ENCODE measurements around the gene C2orf72. TPM values are rescaled to one million over a fixed set of nuclear protein-coding genes. Genes with fewer than 3 reads are reported as not detected.

The C2orf72 gene
- total and polyA plus RNA-seq, 4 donors: 33.2 to 141 (median 84.9) TPM

- Histone ChIP-seq H3K27ac (ENCODE audit: low read depth in 1 of 2, low read length in 2 of 2) (peak overlapping the region; percentile 63 to 86), H3K4me1 (ENCODE audit: control insufficient read depth in 4 of 4, insufficient read depth in 4 of 4, low read length in 3 of 4) (peaks cover 22 to 77% (median 72%) of the 10 kb centered on the region in 4 donors), H3K36me3 (ENCODE audit: control insufficient read depth in 4 of 4, insufficient read depth in 3 of 4, low read depth in 1 of 4, low read length in 3 of 4) (peaks cover 0 to 7% (median 5%) of the 10 kb centered on the region in 4 donors), H3K9me3 (ENCODE audit: control insufficient read depth in 4 of 4, low read length in 3 of 4) (no peaks in the 10 kb centered on the region), H3K9ac (ENCODE audit: low read depth in 1 of 2, low read length in 2 of 2) (peak overlapping the region; percentile 13 to 21), H3K4me3 (ENCODE audit: low read depth in 1 of 3, low read length in 3 of 3) (peak overlapping the region in 2 of 3 donors; percentile 2 to 19), H3K27me3 (ENCODE audit: control insufficient read depth in 4 of 4, insufficient read depth in 4 of 4, low read length in 3 of 4) (no peaks in the 10 kb centered on the region)
- DNase-seq (ENCODE audit: low spot score): no peak
- TF ChIP-seq FOXA1 (IDR thresholded peaks at IDR 0.05) (no peak), RAD21 (IDR thresholded peaks at IDR 0.05) (no peak), JUND (IDR thresholded peaks at IDR 0.05) (no peak)
- TF ChIP-seq, protein P1, sequence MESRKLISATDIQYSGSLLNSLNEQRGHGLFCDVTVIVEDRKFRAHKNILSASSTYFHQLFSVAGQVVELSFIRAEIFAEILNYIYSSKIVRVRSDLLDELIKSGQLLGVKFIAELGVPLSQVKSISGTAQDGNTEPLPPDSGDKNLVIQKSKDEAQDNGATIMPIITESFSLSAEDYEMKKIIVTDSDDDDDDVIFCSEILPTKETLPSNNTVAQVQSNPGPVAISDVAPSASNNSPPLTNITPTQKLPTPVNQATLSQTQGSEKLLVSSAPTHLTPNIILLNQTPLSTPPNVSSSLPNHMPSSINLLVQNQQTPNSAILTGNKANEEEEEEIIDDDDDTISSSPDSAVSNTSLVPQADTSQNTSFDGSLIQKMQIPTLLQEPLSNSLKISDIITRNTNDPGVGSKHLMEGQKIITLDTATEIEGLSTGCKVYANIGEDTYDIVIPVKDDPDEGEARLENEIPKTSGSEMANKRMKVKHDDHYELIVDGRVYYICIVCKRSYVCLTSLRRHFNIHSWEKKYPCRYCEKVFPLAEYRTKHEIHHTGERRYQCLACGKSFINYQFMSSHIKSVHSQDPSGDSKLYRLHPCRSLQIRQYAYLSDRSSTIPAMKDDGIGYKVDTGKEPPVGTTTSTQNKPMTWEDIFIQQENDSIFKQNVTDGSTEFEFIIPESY (IDR thresholded peaks at IDR 0.05): no peak
- TF ChIP-seq, protein P2, sequence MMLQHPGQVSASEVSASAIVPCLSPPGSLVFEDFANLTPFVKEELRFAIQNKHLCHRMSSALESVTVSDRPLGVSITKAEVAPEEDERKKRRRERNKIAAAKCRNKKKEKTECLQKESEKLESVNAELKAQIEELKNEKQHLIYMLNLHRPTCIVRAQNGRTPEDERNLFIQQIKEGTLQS (IDR thresholded peaks at IDR 0.05): no peak
- 61% methylated on average over 12 of the region's 12 CpGs for WGBS
Observed at GRCh38 chr2:231049286-231050017, 12.1 kb downstream of the C2orf72 start.

GRCh38 chr2:231050018-231050901, 12.9 kb downstream of the C2orf72 start:
- Histone ChIP-seq H3K4me1 (ENCODE audit: control insufficient read depth in 4 of 4, insufficient read depth in 4 of 4, low read length in 3 of 4) (peaks cover 22 to 79% (median 72%) of the 10 kb centered on the region in 4 donors), H3K9ac (ENCODE audit: low read depth in 1 of 2, low read length in 2 of 2) (peak overlapping the region; percentile 13 to 64), H3K4me3 (ENCODE audit: low read depth in 1 of 3, low read length in 3 of 3) (peak overlapping the region in 2 of 3 donors; percentile 2 to 19), H3K27me3 (ENCODE audit: control insufficient read depth in 4 of 4, insufficient read depth in 4 of 4, low read length in 3 of 4) (no peaks in the 10 kb centered on the region), H3K36me3 (ENCODE audit: control insufficient read depth in 4 of 4, insufficient read depth in 3 of 4, low read depth in 1 of 4, low read length in 3 of 4) (peaks cover 0 to 7% (median 5%) of the 10 kb centered on the region in 4 donors), H3K27ac (ENCODE audit: low read depth in 1 of 2, low read length in 2 of 2) (peak overlapping the region; percentile 73 to 86), H3K9me3 (ENCODE audit: control insufficient read depth in 4 of 4, low read length in 3 of 4) (no peaks in the 10 kb centered on the region)
- 21% methylated on average over 9 of the region's 9 CpGs for WGBS
- peak; percentile 74 for DNase-seq (ENCODE audit: low spot score)
- TF ChIP-seq REST (IDR thresholded peaks at IDR 0.05) (peak; percentile 90), RXRA (IDR thresholded peaks at IDR 0.05) (peak; percentile 97 to 99), HNF4A (conservative IDR thresholded peaks at IDR 0.05) (peak; percentile 98 to 99), FOXA1 (IDR thresholded peaks at IDR 0.05) (peak; percentile 87), YY1 (IDR thresholded peaks at IDR 0.05) (peak; percentile 86), EGR1 (IDR thresholded peaks at IDR 0.05; ENCODE audit: low read depth in 2 of 2) (peak in 1 of 2 donors; percentile 45), JUND (IDR thresholded peaks at IDR 0.05) (peak; percentile 86 to 93), TAF1 (conservative IDR thresholded peaks at IDR 0.05) (peak; percentile 92), RAD21 (IDR thresholded peaks at IDR 0.05) (peak; percentile 57 to 68), GABPA (IDR thresholded peaks at IDR 0.05 in 1 of 2, conservative IDR thresholded peaks at IDR 0.05 in 1 of 2) (peak in 1 of 2 donors; percentile 62), NR2F2 (IDR thresholded peaks at IDR 0.05) (peak; percentile 90), HNF4G (IDR thresholded peaks at IDR 0.05) (peak; percentile 99), FOXA2 (IDR thresholded peaks at IDR 0.05) (peak; percentile 88), SP1 (IDR thresholded peaks at IDR 0.05) (peak; percentile 100)
- TF ChIP-seq, protein P1 (IDR thresholded peaks at IDR 0.05): peak; percentile 80
- TF ChIP-seq, protein P3, sequence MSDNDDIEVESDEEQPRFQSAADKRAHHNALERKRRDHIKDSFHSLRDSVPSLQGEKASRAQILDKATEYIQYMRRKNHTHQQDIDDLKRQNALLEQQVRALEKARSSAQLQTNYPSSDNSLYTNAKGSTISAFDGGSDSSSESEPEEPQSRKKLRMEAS (IDR thresholded peaks at IDR 0.05): peak; percentile 88
- TF ChIP-seq, protein P4, sequence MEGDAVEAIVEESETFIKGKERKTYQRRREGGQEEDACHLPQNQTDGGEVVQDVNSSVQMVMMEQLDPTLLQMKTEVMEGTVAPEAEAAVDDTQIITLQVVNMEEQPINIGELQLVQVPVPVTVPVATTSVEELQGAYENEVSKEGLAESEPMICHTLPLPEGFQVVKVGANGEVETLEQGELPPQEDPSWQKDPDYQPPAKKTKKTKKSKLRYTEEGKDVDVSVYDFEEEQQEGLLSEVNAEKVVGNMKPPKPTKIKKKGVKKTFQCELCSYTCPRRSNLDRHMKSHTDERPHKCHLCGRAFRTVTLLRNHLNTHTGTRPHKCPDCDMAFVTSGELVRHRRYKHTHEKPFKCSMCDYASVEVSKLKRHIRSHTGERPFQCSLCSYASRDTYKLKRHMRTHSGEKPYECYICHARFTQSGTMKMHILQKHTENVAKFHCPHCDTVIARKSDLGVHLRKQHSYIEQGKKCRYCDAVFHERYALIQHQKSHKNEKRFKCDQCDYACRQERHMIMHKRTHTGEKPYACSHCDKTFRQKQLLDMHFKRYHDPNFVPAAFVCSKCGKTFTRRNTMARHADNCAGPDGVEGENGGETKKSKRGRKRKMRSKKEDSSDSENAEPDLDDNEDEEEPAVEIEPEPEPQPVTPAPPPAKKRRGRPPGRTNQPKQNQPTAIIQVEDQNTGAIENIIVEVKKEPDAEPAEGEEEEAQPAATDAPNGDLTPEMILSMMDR (IDR thresholded peaks at IDR 0.05; ENCODE audit: low read depth, low read length, missing input control): no peak
- TF ChIP-seq, protein P2 (IDR thresholded peaks at IDR 0.05): peak; percentile 10
